Breast epithelium (tissue), 4 donors: ENCODE data around the gene TMEM170B. TPM values are rescaled to one million over a fixed set of nuclear protein-coding genes. Genes with fewer than 3 reads are reported as not detected.

Experiments
- DNase-seq, 2 donors: peaks; one replicate each; pipeline ENCODE4 v3.0.0-alpha.2; 2019; ENCODE audit warnings: low spot score in 2 of 2
- H3K27ac ChIP-seq, 2 donors: fragments of 200-600 bp; sonication (generic) in 1 of 2; one replicate each; pipeline ENCODE4 v1.5.1; 2016 to 2019; ENCODE audit warnings: mild to moderate bottlenecking in 1 of 2
- H3K27me3 ChIP-seq, 2 donors: fragments of 200-600 bp; sonication (generic) in 1 of 2; one replicate each; pipeline versions ENCODE4 v1.5.1 to v1.6.0; 2017 to 2019; ENCODE audit warnings: control low read depth in 1 of 2, mild to moderate bottlenecking in 1 of 2
- H3K36me3 ChIP-seq: fragments of 200-600 bp; one replicate; pipeline ENCODE4 v1.5.1; 2019
- H3K4me1 ChIP-seq, 2 donors: fragments of 200-600 bp; sonication (generic); one replicate each; pipeline ENCODE4 v1.5.1; 2016 to 2019; ENCODE audit warnings: control low read depth in 1 of 2
- H3K4me3 ChIP-seq, 3 donors: fragments of 200-600 bp; sonication (generic); 1 replicate in 2 of 3; 2 replicates in 1 of 3; pipeline ENCODE4 v1.5.1; 2016 to 2019; ENCODE audit warnings: mild to moderate bottlenecking in 3 of 3, moderate library complexity in 2 of 3
- H3K9me3 ChIP-seq, 2 donors: fragments of 200-600 bp; sonication (generic) in 1 of 2; one replicate each; pipeline ENCODE4 v1.5.1; 2016 to 2019; ENCODE audit warnings: control low read depth in 1 of 2
- POLR2A ChIP-seq: fragments of 450-650 bp; IDR thresholded peaks from one replicate; pipeline ENCODE4 v1.6.1; 2016; ENCODE audit warnings: antibody characterized with exemption, mild to moderate bottlenecking, moderate library complexity
- POLR2AphosphoS5 ChIP-seq, 3 donors: sonication (generic); formaldehyde crosslinking; IDR thresholded peaks; one replicate each; pipeline ENCODE4 v1.6.1; 2017; ENCODE audit warnings: antibody characterized with exemption in 3 of 3
- intact Hi-C: fragments of 100-400 bp; cut with DNase I; formaldehyde crosslinking; loops from one replicate; pipeline ENCODE4 v1.15.1; 2023; ENCODE audit warnings: low total_unique reads
- total RNA-seq, 3 donors: library from RNA; depleted of rRNA; stranded (reverse); fragments of >200 nt; gene quantifications; one replicate each; pipeline ENCODE4 v1.1.0, GENCODE V29; 2016
- TF ChIP-seq, protein P1 (sequence below), 3 donors: fragments of 450-650 bp; IDR thresholded peaks; one replicate each; pipeline ENCODE4 v1.5.1; 2016 to 2017; ENCODE audit warnings: antibody characterized with exemption in 3 of 3, mild to moderate bottlenecking in 3 of 3, moderate library complexity in 3 of 3

Gene TMEM170B
- total RNA-seq, 3 donors from 2014 or later, result 4.9 to 15.2 (median 5.6) TPM

DNA sequence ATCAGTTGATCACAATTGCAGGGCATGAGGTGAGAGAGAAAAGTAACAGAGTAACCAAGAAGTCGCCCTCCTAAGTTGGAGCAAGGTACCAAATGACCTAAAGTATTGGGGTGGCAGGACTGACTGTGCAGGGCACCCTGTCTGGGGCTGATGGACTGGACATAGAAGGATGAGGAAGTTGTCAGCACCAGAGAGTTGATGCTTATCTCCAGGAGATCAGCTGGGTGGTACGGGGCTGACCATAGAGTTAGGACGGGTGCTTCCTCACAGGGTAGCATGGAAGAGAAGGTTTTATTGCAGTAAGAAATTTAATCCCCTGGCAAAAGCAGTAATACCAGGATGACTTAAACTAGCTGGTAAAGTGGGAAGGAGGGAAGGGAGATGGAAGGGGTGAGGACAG lies 66.7 kb downstream of the TMEM170B start:
- H3K27me3 ChIP-seq, result no peaks in the 10 kb centered on the region
- TF ChIP-seq POLR2AphosphoS5 (IDR thresholded peaks at IDR 0.05) (no peak), POLR2A (no peak)
- TF ChIP-seq, protein P1, sequence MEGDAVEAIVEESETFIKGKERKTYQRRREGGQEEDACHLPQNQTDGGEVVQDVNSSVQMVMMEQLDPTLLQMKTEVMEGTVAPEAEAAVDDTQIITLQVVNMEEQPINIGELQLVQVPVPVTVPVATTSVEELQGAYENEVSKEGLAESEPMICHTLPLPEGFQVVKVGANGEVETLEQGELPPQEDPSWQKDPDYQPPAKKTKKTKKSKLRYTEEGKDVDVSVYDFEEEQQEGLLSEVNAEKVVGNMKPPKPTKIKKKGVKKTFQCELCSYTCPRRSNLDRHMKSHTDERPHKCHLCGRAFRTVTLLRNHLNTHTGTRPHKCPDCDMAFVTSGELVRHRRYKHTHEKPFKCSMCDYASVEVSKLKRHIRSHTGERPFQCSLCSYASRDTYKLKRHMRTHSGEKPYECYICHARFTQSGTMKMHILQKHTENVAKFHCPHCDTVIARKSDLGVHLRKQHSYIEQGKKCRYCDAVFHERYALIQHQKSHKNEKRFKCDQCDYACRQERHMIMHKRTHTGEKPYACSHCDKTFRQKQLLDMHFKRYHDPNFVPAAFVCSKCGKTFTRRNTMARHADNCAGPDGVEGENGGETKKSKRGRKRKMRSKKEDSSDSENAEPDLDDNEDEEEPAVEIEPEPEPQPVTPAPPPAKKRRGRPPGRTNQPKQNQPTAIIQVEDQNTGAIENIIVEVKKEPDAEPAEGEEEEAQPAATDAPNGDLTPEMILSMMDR (IDR thresholded peaks at IDR 0.05), result no peak
- H3K4me3 ChIP-seq, result no peak overlapping the region
- intact Hi-C loops, result no loop called here
- H3K4me1 ChIP-seq, result peaks cover 9% of the 10 kb centered on the region in 2 donors
- H3K36me3 ChIP-seq, result no peaks in the 10 kb centered on the region
- H3K9me3 ChIP-seq, result no peaks in the 10 kb centered on the region
- no peak for DNase-seq
- no peak overlapping the region for H3K27ac ChIP-seq

GRCh38 chr6:11604836-11605506 lies 67.4 kb downstream of the TMEM170B start:
- TF ChIP-seq POLR2AphosphoS5 (IDR thresholded peaks at IDR 0.05) (no peak), POLR2A (no peak)
- TF ChIP-seq, protein P1 (IDR thresholded peaks at IDR 0.05), result no peak
- H3K27me3 ChIP-seq, result no peaks in the 10 kb centered on the region
- H3K9me3 ChIP-seq, result no peaks in the 10 kb centered on the region
- peaks cover 9% of the 10 kb centered on the region in 2 donors for H3K4me1 ChIP-seq
- no peak for DNase-seq
- H3K36me3 ChIP-seq, result no peaks in the 10 kb centered on the region
- peak overlapping the region in 1 of 2 donors; percentile 43 for H3K27ac ChIP-seq
- intact Hi-C loops, result no loop called here
- no peak overlapping the region for H3K4me3 ChIP-seq

- intact Hi-C loops, result no loop called here
- no peak for DNase-seq
- H3K9me3 ChIP-seq, result no peaks in the 10 kb centered on the region
- H3K4me1 ChIP-seq, result peaks cover 9% of the 10 kb centered on the region in 2 donors
- H3K27me3 ChIP-seq, result no peaks in the 10 kb centered on the region
- no peak for TF ChIP-seq POLR2AphosphoS5 (IDR thresholded peaks at IDR 0.05)
- TF ChIP-seq, protein P1 (IDR thresholded peaks at IDR 0.05), result no peak
- no peak for TF ChIP-seq POLR2A
- H3K27ac ChIP-seq, result peak overlapping the region in 1 of 2 donors; percentile 72
- H3K4me3 ChIP-seq, result no peak overlapping the region
- H3K36me3 ChIP-seq, result no peaks in the 10 kb centered on the region
Observed at GRCh38 chr6:11605507-11605905, 68.0 kb downstream of the TMEM170B start.

DNA sequence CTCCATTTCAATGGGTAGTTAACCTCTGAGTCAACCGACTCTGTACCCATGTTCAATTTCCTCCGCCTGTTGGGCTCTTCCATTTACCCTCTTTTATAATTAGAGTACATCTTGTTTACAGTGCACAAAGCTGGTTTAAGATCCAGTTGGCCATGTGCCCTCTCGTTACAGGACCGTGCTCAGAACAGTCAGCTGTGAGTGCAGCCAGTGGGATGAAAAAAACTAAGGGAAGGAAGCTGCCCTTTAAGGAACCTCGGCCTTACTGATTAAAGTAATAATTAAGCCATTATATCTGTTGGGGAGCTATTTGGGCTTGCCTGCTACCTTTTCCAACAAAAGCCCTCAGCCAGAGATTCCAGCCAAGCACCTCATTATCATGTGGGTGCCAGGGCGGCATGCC lies 68.8 kb downstream of the TMEM170B start:
- Histone ChIP-seq H3K27ac (peak overlapping the region; percentile 25 to 72), H3K27me3 (no peaks in the 10 kb centered on the region), H3K4me1 (peaks cover 9% of the 10 kb centered on the region in 2 donors), H3K4me3 (no peak overlapping the region), H3K9me3 (no peaks in the 10 kb centered on the region), H3K36me3 (no peaks in the 10 kb centered on the region)
- peak in 1 of 2 donors; percentile 20 for DNase-seq
- TF ChIP-seq, protein P1 (IDR thresholded peaks at IDR 0.05), result no peak
- TF ChIP-seq POLR2A, result no peak
- TF ChIP-seq POLR2AphosphoS5 (IDR thresholded peaks at IDR 0.05), result no peak
- intact Hi-C loops, result no loop called here

- H3K27me3 ChIP-seq, result no peaks in the 10 kb centered on the region
- no peaks in the 10 kb centered on the region for H3K9me3 ChIP-seq
- peak overlapping the region; percentile 36 to 72 for H3K27ac ChIP-seq
- intact Hi-C loops, result no loop called here
- TF ChIP-seq, protein P1 (IDR thresholded peaks at IDR 0.05), result no peak
- peak in 1 of 3 donors; percentile 23 for TF ChIP-seq POLR2AphosphoS5 (IDR thresholded peaks at IDR 0.05)
- peak overlapping the region in 1 of 3 donors; percentile 31 for H3K4me3 ChIP-seq
- no peaks in the 10 kb centered on the region for H3K36me3 ChIP-seq
- H3K4me1 ChIP-seq, result peaks cover 9% of the 10 kb centered on the region in 2 donors
- peak in 1 of 2 donors; percentile 39 for DNase-seq
Observed at GRCh38 chr6:11607383-11607782, 69.8 kb downstream of the TMEM170B start.
